ENCODE measurements around the gene CLBA1. TPM values are rescaled to one million over a fixed set of nuclear protein-coding genes. Genes with fewer than 3 reads are reported as not detected.

CLBA1 gene
- total RNA-seq, 1 experiment from 2014 or later, result 14.3 TPM

DNA sequence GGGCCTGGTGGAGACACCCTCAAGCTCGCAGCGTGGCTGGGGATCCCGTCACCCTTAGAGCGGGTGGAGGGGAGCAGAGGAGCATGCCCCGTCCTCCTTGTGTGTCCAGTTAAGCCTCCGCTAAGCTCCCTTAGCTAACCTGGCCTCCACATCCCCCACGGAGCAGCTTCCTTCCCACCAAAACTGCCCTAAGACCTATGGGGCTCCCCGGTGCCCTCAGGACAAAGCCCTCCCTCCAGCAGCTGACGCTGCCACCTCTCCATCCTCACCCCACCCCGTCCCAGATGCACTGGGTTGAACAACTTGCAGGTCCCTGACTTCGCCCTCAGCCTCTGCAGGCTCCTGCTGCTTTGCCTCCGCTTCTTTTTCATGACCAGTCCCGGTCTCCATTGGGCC is 11.4 kb upstream of the CLBA1 start:
- DNase-seq (ENCODE audit: low spot score), result no peak
- intact Hi-C loops (cut with micrococcal nuclease; ENCODE audit: unreplicated experiment), result no loop called here
- H3K9me3 ChIP-seq (ENCODE audit: low read depth, low read length, poor library complexity, severe bottlenecking), result no peaks in the 10 kb centered on the region
- ChIA-PET POLR2A (ENCODE audit: low non-redundant PET) (no interaction called here), CTCF (interaction anchor here (0.6 kb wide), 1 partner anchor 30 kb away, joined by 5 read pairs; no protein-coding TSS in a partner anchor)
- no peaks in the 10 kb centered on the region for H3K36me3 ChIP-seq (ENCODE audit: insufficient read depth, low read length, poor library complexity, severe bottlenecking)
- H3K4me1 ChIP-seq (ENCODE audit: insufficient read depth, low read length, poor library complexity, severe bottlenecking), result peaks cover 12% of the 10 kb centered on the region
- H3K27me3 ChIP-seq (replicated peaks; ENCODE audit: insufficient read depth, low read depth, low read length, poor library complexity), result no peaks in the 10 kb centered on the region
- no TSS peak for BruUV-seq (replicated peaks)
- no peak overlapping the region for H3K27ac ChIP-seq (ENCODE audit: low read depth, low read length, poor library complexity, severe bottlenecking)
- TF ChIP-seq, protein P1, sequence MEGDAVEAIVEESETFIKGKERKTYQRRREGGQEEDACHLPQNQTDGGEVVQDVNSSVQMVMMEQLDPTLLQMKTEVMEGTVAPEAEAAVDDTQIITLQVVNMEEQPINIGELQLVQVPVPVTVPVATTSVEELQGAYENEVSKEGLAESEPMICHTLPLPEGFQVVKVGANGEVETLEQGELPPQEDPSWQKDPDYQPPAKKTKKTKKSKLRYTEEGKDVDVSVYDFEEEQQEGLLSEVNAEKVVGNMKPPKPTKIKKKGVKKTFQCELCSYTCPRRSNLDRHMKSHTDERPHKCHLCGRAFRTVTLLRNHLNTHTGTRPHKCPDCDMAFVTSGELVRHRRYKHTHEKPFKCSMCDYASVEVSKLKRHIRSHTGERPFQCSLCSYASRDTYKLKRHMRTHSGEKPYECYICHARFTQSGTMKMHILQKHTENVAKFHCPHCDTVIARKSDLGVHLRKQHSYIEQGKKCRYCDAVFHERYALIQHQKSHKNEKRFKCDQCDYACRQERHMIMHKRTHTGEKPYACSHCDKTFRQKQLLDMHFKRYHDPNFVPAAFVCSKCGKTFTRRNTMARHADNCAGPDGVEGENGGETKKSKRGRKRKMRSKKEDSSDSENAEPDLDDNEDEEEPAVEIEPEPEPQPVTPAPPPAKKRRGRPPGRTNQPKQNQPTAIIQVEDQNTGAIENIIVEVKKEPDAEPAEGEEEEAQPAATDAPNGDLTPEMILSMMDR (conservative IDR thresholded peaks at IDR 0.05; ENCODE audit: low read depth, low read length), result no peak
- no peak for TF ChIP-seq EZH2 (IDR thresholded peaks at IDR 0.05; ENCODE audit: borderline replicate concordance, low read depth, low read length, poor library complexity, severe bottlenecking)
- H3K4me3 ChIP-seq (ENCODE audit: low read depth, low read length, poor library complexity, severe bottlenecking), result no peak overlapping the region

- Histone ChIP-seq H3K9me3 (ENCODE audit: low read depth, low read length, poor library complexity, severe bottlenecking) (no peaks in the 10 kb centered on the region), H3K4me1 (ENCODE audit: insufficient read depth, low read length, poor library complexity, severe bottlenecking) (peaks cover 12% of the 10 kb centered on the region), H3K27me3 (replicated peaks; ENCODE audit: insufficient read depth, low read depth, low read length, poor library complexity) (no peaks in the 10 kb centered on the region), H3K36me3 (ENCODE audit: insufficient read depth, low read length, poor library complexity, severe bottlenecking) (no peaks in the 10 kb centered on the region), H3K27ac (ENCODE audit: low read depth, low read length, poor library complexity, severe bottlenecking) (no peak overlapping the region), H3K4me3 (ENCODE audit: low read depth, low read length, poor library complexity, severe bottlenecking) (no peak overlapping the region)
- DNase-seq (ENCODE audit: low spot score), result no peak
- TF ChIP-seq EZH2 (IDR thresholded peaks at IDR 0.05; ENCODE audit: borderline replicate concordance, low read depth, low read length, poor library complexity, severe bottlenecking), result no peak
- TF ChIP-seq, protein P1 (conservative IDR thresholded peaks at IDR 0.05; ENCODE audit: low read depth, low read length), result no peak
- no TSS peak for BruUV-seq (replicated peaks)
- ChIA-PET CTCF (interaction anchor here (0.6 to 1.5 kb wide), 3 partner anchors 11 to 71 kb away, joined by 4 to 13 read pairs (median 5); partner anchors contain the start of gene CLBA1), POLR2A (ENCODE audit: low non-redundant PET) (no interaction called here)
- intact Hi-C loops (cut with micrococcal nuclease; ENCODE audit: unreplicated experiment), result no loop called here
Observed at GRCh38 chr14:104974665-104975390, 10.8 kb upstream of the CLBA1 start.

GRCh38 chr14:104975481-104976197 is 9.9 kb upstream of the CLBA1 start:
- Histone ChIP-seq H3K36me3 (ENCODE audit: insufficient read depth, low read length, poor library complexity, severe bottlenecking) (no peaks in the 10 kb centered on the region), H3K9me3 (ENCODE audit: low read depth, low read length, poor library complexity, severe bottlenecking) (no peaks in the 10 kb centered on the region), H3K27me3 (replicated peaks; ENCODE audit: insufficient read depth, low read depth, low read length, poor library complexity) (no peaks in the 10 kb centered on the region), H3K4me3 (ENCODE audit: low read depth, low read length, poor library complexity, severe bottlenecking) (no peak overlapping the region), H3K4me1 (ENCODE audit: insufficient read depth, low read length, poor library complexity, severe bottlenecking) (peaks cover 8% of the 10 kb centered on the region), H3K27ac (ENCODE audit: low read depth, low read length, poor library complexity, severe bottlenecking) (no peak overlapping the region)
- intact Hi-C loops (cut with micrococcal nuclease; ENCODE audit: unreplicated experiment), result loop anchor here (1.0 kb wide), 1 partner anchor 70 kb away; no protein-coding TSS in a partner anchor
- ChIA-PET POLR2A (ENCODE audit: low non-redundant PET) (no interaction called here), CTCF (interaction anchor here (0.6 to 1.5 kb wide), 3 partner anchors 10 to 70 kb away, joined by 3 to 13 read pairs (median 4); partner anchors contain the start of gene CLBA1)
- no peak for DNase-seq (ENCODE audit: low spot score)
- TF ChIP-seq, protein P1 (conservative IDR thresholded peaks at IDR 0.05; ENCODE audit: low read depth, low read length), result no peak
- TF ChIP-seq EZH2 (IDR thresholded peaks at IDR 0.05; ENCODE audit: borderline replicate concordance, low read depth, low read length, poor library complexity, severe bottlenecking), result no peak
- no TSS peak for BruUV-seq (replicated peaks)

Measured in A673 (cell line).